BLaER1 treated with 17β-estradiol and CSF1 and Interleukin-3, amounts not matched to agents 10 nM and 100 nM (cell line): ENCODE results near the gene B3GALT6.

Source experiments
- H3K27ac ChIP-seq, 11 experiments: shearing (Covaris generic); formaldehyde crosslinking; 2 replicates each; pipeline ENCODE4 v1.8.1; 2022
- H3K27me3 ChIP-seq, 11 experiments: shearing (Covaris generic); formaldehyde crosslinking; 2 replicates each; pipeline ENCODE4 v1.8.1; 2022
- H3K36me3 ChIP-seq, 11 experiments: shearing (Covaris generic); formaldehyde crosslinking; 2 replicates each; pipeline ENCODE4 v1.8.1; 2022
- H3K4me1 ChIP-seq, 10 experiments: shearing (Covaris generic); formaldehyde crosslinking; 2 replicates each; pipeline ENCODE4 v1.8.1; 2022
- H3K4me2 ChIP-seq, 11 experiments: shearing (Covaris generic); formaldehyde crosslinking; 2 replicates each; pipeline ENCODE4 v1.8.1; 2022
- H3K4me3 ChIP-seq, 10 experiments: shearing (Covaris generic); formaldehyde crosslinking; 2 replicates each; pipeline ENCODE4 v1.8.1; 2022
- H3K9ac ChIP-seq, 11 experiments: shearing (Covaris generic); formaldehyde crosslinking; 2 replicates each; pipeline ENCODE4 v1.8.1; 2022
- H3K9me3 ChIP-seq, 11 experiments: shearing (Covaris generic); formaldehyde crosslinking; replicated peaks in 1 of 11; 2 replicates each; pipeline ENCODE4 v1.8.1; 2022
- H4K20me1 ChIP-seq, 11 experiments: shearing (Covaris generic); formaldehyde crosslinking; 2 replicates each; pipeline ENCODE4 v1.8.1; 2022
- Cebpa-rat ChIP-seq, 11 experiments: shearing (Covaris generic); IDR thresholded peaks; 2 replicates each; pipeline ENCODE4 v1.8.1; 2022

B3GALT6 gene

GRCh38 chr1:1254667-1254998 lies 22.6 kb downstream of the B3GALT6 start:
- Histone ChIP-seq H3K4me2 (peak overlapping the region; percentile 49 to 98 (median 83); a peak in 21 of 22 replicates), H3K9ac (peak overlapping the region in 7 of 11 experiments; percentile 2 to 75 (median 67); a peak in 10 of 22 replicates), H3K27ac (peak overlapping the region in 6 of 11 experiments; percentile 4 to 76 (median 69); a peak in 8 of 22 replicates), H3K4me1 (peaks cover 64 to 99% (median 95%) of the 10 kb centered on the region in 10 experiments), H3K36me3 (peaks cover 38 to 70% (median 62%) of the 10 kb centered on the region in 11 experiments), H3K4me3 (0 out of 20 replicates have a peak overlapping the region, but pooled peaks of 1 of the 10 experiments have one; percentile 23), H4K20me1 (peaks cover 64 to 97% (median 83%) of the 10 kb centered on the region in 11 experiments), H3K9me3 (peaks cover 0 to 4% (median 0%) of the 10 kb centered on the region in 11 experiments; a peak in 2 of 22 replicates), H3K27me3 (no peaks in the 10 kb centered on the region)
- no peak for TF ChIP-seq Cebpa-rat (IDR thresholded peaks at IDR 0.05)

- Histone ChIP-seq H3K4me3 (peak overlapping the region in 3 of 10 experiments; percentile 2 to 23 (median 13); a peak in 3 of 20 replicates), H3K4me2 (peak overlapping the region; percentile 49 to 98 (median 83)), H3K27me3 (no peaks in the 10 kb centered on the region), H3K9ac (peak overlapping the region in 10 of 11 experiments; percentile 2 to 75 (median 50); a peak in 17 of 22 replicates), H3K27ac (peak overlapping the region in 8 of 11 experiments; percentile 40 to 76 (median 60); a peak in 16 of 22 replicates), H4K20me1 (peaks cover 66 to 97% (median 86%) of the 10 kb centered on the region in 11 experiments), H3K9me3 (peaks cover 0 to 4% (median 0%) of the 10 kb centered on the region in 11 experiments; a peak in 2 of 22 replicates), H3K36me3 (peaks cover 38 to 71% (median 62%) of the 10 kb centered on the region in 11 experiments), H3K4me1 (peaks cover 65 to 99% (median 96%) of the 10 kb centered on the region in 10 experiments)
- TF ChIP-seq Cebpa-rat (IDR thresholded peaks at IDR 0.05), result no peak
Measured at GRCh38 chr1:1255078-1255477, 23.0 kb downstream of the B3GALT6 start.

GRCh38 chr1:1255611-1256010 lies 23.6 kb downstream of the B3GALT6 start:
- Histone ChIP-seq H3K27ac (peak overlapping the region in 8 of 11 experiments; percentile 40 to 76 (median 60); a peak in 16 of 22 replicates), H3K4me1 (peaks cover 67 to 99% (median 96%) of the 10 kb centered on the region in 10 experiments), H3K9me3 (peaks cover 0 to 4% (median 0%) of the 10 kb centered on the region in 11 experiments; a peak in 2 of 22 replicates), H4K20me1 (peaks cover 66 to 99% (median 86%) of the 10 kb centered on the region in 11 experiments), H3K36me3 (peaks cover 38 to 71% (median 62%) of the 10 kb centered on the region in 11 experiments), H3K4me3 (peak overlapping the region in 3 of 10 experiments; percentile 2 to 23 (median 13); a peak in 4 of 20 replicates), H3K9ac (peak overlapping the region in 10 of 11 experiments; percentile 2 to 75 (median 50); a peak in 19 of 22 replicates), H3K4me2 (peak overlapping the region; percentile 49 to 98 (median 83)), H3K27me3 (no peaks in the 10 kb centered on the region)
- no peak for TF ChIP-seq Cebpa-rat (IDR thresholded peaks at IDR 0.05)

- Histone ChIP-seq H3K27ac (peak overlapping the region in 5 of 11 experiments; percentile 21 to 76 (median 66); a peak in 6 of 22 replicates), H4K20me1 (peaks cover 75 to 99% (median 94%) of the 10 kb centered on the region in 11 experiments)
Measured at GRCh38 chr1:1256956-1257871, 25.2 kb downstream of the B3GALT6 start.

GRCh38 chr1:1259119-1259488 lies 27.1 kb downstream of the B3GALT6 start:
- Histone ChIP-seq H3K27me3 (no peaks in the 10 kb centered on the region), H3K4me1 (peaks cover 91 to 99% (median 96%) of the 10 kb centered on the region in 10 experiments), H3K4me2 (peak overlapping the region; percentile 61 to 98 (median 90)), H3K9ac (peak overlapping the region in 5 of 11 experiments; percentile 49 to 64 (median 63); a peak in 7 of 22 replicates), H4K20me1 (peaks cover 72 to 99% (median 95%) of the 10 kb centered on the region in 11 experiments), H3K36me3 (peaks cover 44 to 71% (median 65%) of the 10 kb centered on the region in 11 experiments), H3K9me3 (peaks cover 0 to 4% (median 0%) of the 10 kb centered on the region in 11 experiments; a peak in 2 of 22 replicates), H3K27ac (peak overlapping the region in 5 of 11 experiments; percentile 59 to 78 (median 70); a peak in 7 of 22 replicates), H3K4me3 (no peak overlapping the region)
- TF ChIP-seq Cebpa-rat (IDR thresholded peaks at IDR 0.05), result no peak

More at GRCh38 chr1:1256956-1257871, 25.2 kb downstream of the B3GALT6 start:
- peaks cover 75 to 99% (median 96%) of the 10 kb centered on the region in 10 experiments for H3K4me1 ChIP-seq
- H3K9me3 ChIP-seq, result peaks cover 0 to 4% (median 0%) of the 10 kb centered on the region in 11 experiments; a peak in 2 of 22 replicates
- H3K36me3 ChIP-seq, result peaks cover 40 to 71% (median 63%) of the 10 kb centered on the region in 11 experiments
- H3K4me3 ChIP-seq, result no peak overlapping the region
- H3K4me2 ChIP-seq, result peak overlapping the region; percentile 49 to 98 (median 87)
- no peak for TF ChIP-seq Cebpa-rat (IDR thresholded peaks at IDR 0.05)
- no peak overlapping the region; a peak in 1 of 22 replicates for H3K9ac ChIP-seq
- H3K27me3 ChIP-seq, result no peaks in the 10 kb centered on the region

- peaks cover 87 to 99% (median 95%) of the 10 kb centered on the region in 10 experiments for H3K4me1 ChIP-seq
- peak overlapping the region; percentile 61 to 98 (median 90) for H3K4me2 ChIP-seq
- peak overlapping the region; percentile 6 to 68 (median 52); a peak in 19 of 22 replicates for H3K9ac ChIP-seq
- H3K27me3 ChIP-seq, result no peaks in the 10 kb centered on the region
- H3K4me3 ChIP-seq, result peak overlapping the region in 2 of 10 experiments; percentile 7 to 22; a peak in 2 of 20 replicates
- H3K36me3 ChIP-seq, result peaks cover 44 to 71% (median 65%) of the 10 kb centered on the region in 11 experiments
- H4K20me1 ChIP-seq, result peaks cover 72 to 99% (median 95%) of the 10 kb centered on the region in 11 experiments
- TF ChIP-seq Cebpa-rat (IDR thresholded peaks at IDR 0.05), result no peak
- H3K27ac ChIP-seq, result peak overlapping the region; percentile 1 to 78 (median 67); a peak in 20 of 22 replicates
- H3K9me3 ChIP-seq, result peaks cover 0 to 4% (median 0%) of the 10 kb centered on the region in 11 experiments; a peak in 2 of 22 replicates
Measured at GRCh38 chr1:1259540-1259939, 27.5 kb downstream of the B3GALT6 start.

- Histone ChIP-seq H3K27me3 (no peaks in the 10 kb centered on the region), H3K4me1 (peaks cover 82 to 98% (median 90%) of the 10 kb centered on the region in 10 experiments), H3K4me3 (peak overlapping the region in 2 of 10 experiments; percentile 7 to 45; a peak in 2 of 20 replicates), H3K9ac (peak overlapping the region; percentile 7 to 68 (median 52); a peak in 21 of 22 replicates), H3K4me2 (peak overlapping the region; percentile 61 to 98 (median 90)), H3K36me3 (peaks cover 44 to 71% (median 65%) of the 10 kb centered on the region in 11 experiments), H4K20me1 (peaks cover 72 to 99% (median 95%) of the 10 kb centered on the region in 11 experiments), H3K27ac (peak overlapping the region; percentile 1 to 78 (median 67); a peak in 21 of 22 replicates), H3K9me3 (peaks cover 0 to 4% (median 0%) of the 10 kb centered on the region in 11 experiments; a peak in 2 of 22 replicates)
- no peak for TF ChIP-seq Cebpa-rat (IDR thresholded peaks at IDR 0.05)
Measured at GRCh38 chr1:1259951-1260600, 28.0 kb downstream of the B3GALT6 start.
